Upper lobe of left lung (tissue), 6 donors: Measurements from ENCODE around the gene KRT74. TPM values are rescaled to one million over a fixed set of nuclear protein-coding genes. Genes with fewer than 3 reads are reported as not detected.

Experiments
- ATAC-seq, 2 donors: fragments of 200-7000 bp; cut with Tn5 transposase; one replicate each; pipeline ENCODE4 v1.9.1; 2022; ENCODE audit warnings: mild to moderate bottlenecking in 2 of 2, moderate library complexity in 2 of 2; ENCODE audit not compliant: low FRiP score in 2 of 2
- DNase-seq, 2 donors: peaks; one replicate each; pipeline ENCODE4 v3.0.0-alpha.2; 2019 to 2020
- H3K27ac ChIP-seq, 4 donors: fragments of 200-600 bp; sonication (generic); one replicate each; pipeline ENCODE4 v1.5.1; 2016 to 2019
- H3K27me3 ChIP-seq, 4 donors: fragments of 200-600 bp; sonication (generic); one replicate each; pipeline ENCODE4 v1.5.1; 2017 to 2019
- H3K36me3 ChIP-seq, 4 donors: fragments of 200-600 bp; sonication (generic); one replicate each; pipeline ENCODE4 v1.5.1; 2016 to 2019
- H3K4me1 ChIP-seq, 4 donors: fragments of 200-600 bp; sonication (generic); one replicate each; pipeline ENCODE4 v1.5.1; 2018 to 2019
- H3K4me3 ChIP-seq, 4 donors: fragments of 200-600 bp; sonication (generic); one replicate each; pipeline ENCODE4 v1.5.1; 2017 to 2019; ENCODE audit warnings: mild to moderate bottlenecking in 2 of 4, moderate library complexity in 1 of 4
- H3K9me3 ChIP-seq, 4 donors: fragments of 200-600 bp; sonication (generic); one replicate each; pipeline ENCODE4 v1.5.1; 2018 to 2019
- CTCF ChIP-seq, 6 experiments: fragments of 450-650 bp in 4 of 6; fragments of 200-600 bp in 2 of 6; sonication (generic) in 2 of 6; IDR thresholded peaks; one replicate each; pipeline ENCODE4 v1.5.1; 2016 to 2019; ENCODE audit warnings: antibody characterized with exemption in 6 of 6
- EP300 ChIP-seq, 4 donors: sonication (generic); formaldehyde crosslinking; IDR thresholded peaks; one replicate each; pipeline ENCODE4 v1.5.1; 2017; ENCODE audit warnings: antibody characterized with exemption in 4 of 4, control low read depth in 2 of 4
- POLR2A ChIP-seq, 4 donors: fragments of 450-650 bp; IDR thresholded peaks; one replicate each; pipeline ENCODE4 v1.5.1; 2016 to 2017; ENCODE audit warnings: antibody characterized with exemption in 4 of 4, mild to moderate bottlenecking in 2 of 4
- POLR2AphosphoS5 ChIP-seq, 2 donors: sonication (generic); formaldehyde crosslinking; IDR thresholded peaks; one replicate each; pipeline ENCODE4 v1.5.1; 2017; ENCODE audit warnings: antibody characterized with exemption in 2 of 2
- WGBS, 2 donors: methylation state at CpG; one replicate each; pipeline ENCODE4 v1.1.5; 2017 to 2018; 5-methylcytosine and 5-hydroxymethylcytosine counted together
- total RNA-seq, 6 donors: library from RNA; depleted of rRNA in 4 of 6; stranded (reverse); fragments of >200 nt in 4 of 6; gene quantifications; one replicate each; pipeline versions ENCODE4 v1.1.0 to v1.2.1, GENCODE V29; 2016 to 2021
- donor health status: DM: no; HTN: no; CAD: no; lungs with moderate emphysema.
- donor health status: DM: no; HTN: yes; CAD: no; lungs with severe emphysema.

KRT74 gene
- total RNA-seq, 6 donors from 2014 or later, result not detected

- no peak overlapping the region for H3K27ac ChIP-seq
- H3K4me1 ChIP-seq, result no peaks in the 10 kb centered on the region
- DNase-seq (no peak), ATAC-seq (no peak)
- WGBS, 2 donors, result 64 to 68% methylated on average over 7 of the region's 7 CpGs
- H3K36me3 ChIP-seq, result no peaks in the 10 kb centered on the region
- H3K9me3 ChIP-seq, result no peaks in the 10 kb centered on the region
- H3K4me3 ChIP-seq, result no peak overlapping the region
- no peaks in the 10 kb centered on the region for H3K27me3 ChIP-seq
- TF ChIP-seq POLR2AphosphoS5 (IDR thresholded peaks at IDR 0.05), result no peak
These were observed 30.8 kb downstream of the KRT74 start for GRCh38 chr12:52542785-52543318.

- Histone ChIP-seq H3K27me3 (no peaks in the 10 kb centered on the region), H3K36me3 (no peaks in the 10 kb centered on the region), H3K4me3 (no peak overlapping the region), H3K4me1 (no peaks in the 10 kb centered on the region), H3K9me3 (no peaks in the 10 kb centered on the region), H3K27ac (no peak overlapping the region)
- ATAC-seq (no peak), DNase-seq (no peak)
- no peak for TF ChIP-seq EP300 (IDR thresholded peaks at IDR 0.05)
- TF ChIP-seq CTCF (IDR thresholded peaks at IDR 0.05), result no peak
- TF ChIP-seq POLR2AphosphoS5 (IDR thresholded peaks at IDR 0.05), result no peak
- no peak for TF ChIP-seq POLR2A (IDR thresholded peaks at IDR 0.05)
These were observed 31.5 kb downstream of the KRT74 start for GRCh38 chr12:52542157-52542556.

GRCh38 chr12:52541709-52542108 is 31.9 kb downstream of the KRT74 start:
- H3K4me1 ChIP-seq, result no peaks in the 10 kb centered on the region
- no peak for ATAC-seq
- WGBS, 2 donors, result 88 to 93% methylated on average over 5 of the region's 5 CpGs
- no peaks in the 10 kb centered on the region for H3K27me3 ChIP-seq
- no peaks in the 10 kb centered on the region for H3K36me3 ChIP-seq
- no peaks in the 10 kb centered on the region for H3K9me3 ChIP-seq
- DNase-seq, result no peak
- H3K27ac ChIP-seq, result no peak overlapping the region
- H3K4me3 ChIP-seq, result no peak overlapping the region
- TF ChIP-seq POLR2AphosphoS5 (IDR thresholded peaks at IDR 0.05) (no peak), EP300 (IDR thresholded peaks at IDR 0.05) (no peak), POLR2A (IDR thresholded peaks at IDR 0.05) (no peak), CTCF (IDR thresholded peaks at IDR 0.05) (no peak)

GRCh38 chr12:52540531-52540930 is 33.1 kb downstream of the KRT74 start:
- no peaks in the 10 kb centered on the region for H3K9me3 ChIP-seq
- no peak overlapping the region for H3K4me3 ChIP-seq
- no peak for ATAC-seq
- H3K36me3 ChIP-seq, result no peaks in the 10 kb centered on the region
- no peaks in the 10 kb centered on the region for H3K4me1 ChIP-seq
- WGBS, 2 donors, result 84% methylated on average over 7 of the region's 7 CpGs; no CpG with 5 or more reads in 1 of the 2 donors
- H3K27me3 ChIP-seq, result no peaks in the 10 kb centered on the region
- TF ChIP-seq POLR2A (IDR thresholded peaks at IDR 0.05), result no peak
- no peak for TF ChIP-seq CTCF (IDR thresholded peaks at IDR 0.05)
- no peak for TF ChIP-seq POLR2AphosphoS5 (IDR thresholded peaks at IDR 0.05)
- no peak for TF ChIP-seq EP300 (IDR thresholded peaks at IDR 0.05)
- DNase-seq, result no peak
- no peak overlapping the region for H3K27ac ChIP-seq

GRCh38 chr12:52539821-52540173 is 33.8 kb downstream of the KRT74 start:
- no peaks in the 10 kb centered on the region for H3K27me3 ChIP-seq
- DNase-seq, result no peak
- TF ChIP-seq EP300 (IDR thresholded peaks at IDR 0.05) (no peak), CTCF (IDR thresholded peaks at IDR 0.05) (no peak), POLR2A (IDR thresholded peaks at IDR 0.05) (no peak), POLR2AphosphoS5 (IDR thresholded peaks at IDR 0.05) (no peak)
- no peaks in the 10 kb centered on the region for H3K4me1 ChIP-seq
- ATAC-seq, result no peak
- WGBS, 2 donors, result 69 to 79% methylated on average over 3 of the region's 3 CpGs
- H3K36me3 ChIP-seq, result no peaks in the 10 kb centered on the region
- H3K27ac ChIP-seq, result no peak overlapping the region
- H3K4me3 ChIP-seq, result no peak overlapping the region
- no peaks in the 10 kb centered on the region for H3K9me3 ChIP-seq
